Lower leg skin (tissue), 3 donors: Measurements from ENCODE around the gene CDO1.
"Not testable (repeated sequence)": the region's sequence is repeated elsewhere in the genome, so short reads cannot be mapped to it uniquely, and the experiment has no call there.

ENCODE experiments used
- CTCF ChIP-seq, 3 donors: fragments of 450-650 bp; IDR thresholded peaks; one replicate each; pipeline ENCODE4 v1.5.1; 2016; ENCODE audit warnings: antibody characterized with exemption in 3 of 3, mild to moderate bottlenecking in 3 of 3, moderate library complexity in 2 of 3
- POLR2A ChIP-seq, 2 donors: fragments of 450-650 bp; IDR thresholded peaks; one replicate each; pipeline ENCODE4 v1.6.1; 2016 to 2017; ENCODE audit warnings: antibody characterized with exemption in 2 of 2, mild to moderate bottlenecking in 1 of 2, moderate library complexity in 1 of 2

- TF ChIP-seq CTCF, POLR2A (IDR thresholded peaks at IDR 0.05): not testable (repeated sequence)
These were observed 8.4 kb downstream of the CDO1 start for GRCh38 chr5:115808066-115808465.
